ENCODE results near the gene SMIM3. TPM values are rescaled to one million over a fixed set of nuclear protein-coding genes. Genes with fewer than 3 reads are reported as not detected.
"Not testable (repeated sequence)": the region's sequence is repeated elsewhere in the genome, so short reads cannot be mapped to it uniquely, and the experiment has no call there.

SMIM3 gene, protein sequence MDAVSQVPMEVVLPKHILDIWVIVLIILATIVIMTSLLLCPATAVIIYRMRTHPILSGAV
- 21.6 TPM for polyA plus RNA-seq (ENCODE audit: insufficient read length)
- long read RNA-seq, donor 1, transcript SMIM3-201 (2 exons, 2,332 nt), result major isoform, 22 of 31 reads
- long read RNA-seq, donor 1, partial matches to known transcripts, result 9 of 31 reads
- long read RNA-seq, donor 1, other reads (novel, unspliced or antisense), result 0 of 31 reads
- long read RNA-seq, donor 2, transcript SMIM3-201 (2 exons, 2,332 nt), result major isoform, 19 of 27 reads
- long read RNA-seq, donor 2, partial matches to known transcripts, result 8 of 27 reads
- long read RNA-seq, donor 2, other reads (novel, unspliced or antisense), result 0 of 27 reads
- long read RNA-seq, donor 3, transcript SMIM3-201 (2 exons, 2,332 nt), result major isoform, 10 of 10 reads
- long read RNA-seq, donor 3, partial matches to known transcripts, result 0 of 10 reads
- long read RNA-seq, donor 3, other reads (novel, unspliced or antisense), result 0 of 10 reads
- long read RNA-seq, donor 4, partial matches to known transcripts, result 0 of 1 reads
- long read RNA-seq, donor 4, other reads (novel, unspliced or antisense), result 0 of 1 reads
- long read RNA-seq, donor 5, transcript SMIM3-201 (2 exons, 2,332 nt), result major isoform, 13 of 27 reads
- long read RNA-seq, donor 5, partial matches to known transcripts, result 14 of 27 reads
- long read RNA-seq, donor 5, other reads (novel, unspliced or antisense), result 0 of 27 reads
- long read RNA-seq, donor 6, transcript SMIM3-201 (2 exons, 2,332 nt), result major isoform, 12 of 13 reads
- long read RNA-seq, donor 6, partial matches to known transcripts, result 0 of 13 reads
- long read RNA-seq, donor 6, other reads (novel, unspliced or antisense), result 0 of 13 reads
- long read RNA-seq, donor 7, transcript SMIM3-201 (2 exons, 2,332 nt), result major isoform, 17 of 17 reads
- long read RNA-seq, donor 7, partial matches to known transcripts, result 0 of 17 reads
- long read RNA-seq, donor 7, other reads (novel, unspliced or antisense), result 0 of 17 reads
- long read RNA-seq, donor 8, transcript SMIM3-201 (2 exons, 2,332 nt), result major isoform, 7 of 7 reads
- long read RNA-seq, donor 8, partial matches to known transcripts, result 0 of 7 reads
- long read RNA-seq, donor 8, other reads (novel, unspliced or antisense), result 0 of 7 reads

GRCh38 chr5:150778517-150779396 is at the start of gene SMIM3:
SMIM3 (plus strand) TSS chr5:150778757; CDS start chr5:150795441, 16,684 bp downstream.
- no peak for DNase-seq

- no peak for DNase-seq
Measured at GRCh38 chr5:150729859-150730258, 48.7 kb upstream of the SMIM3 start.

GRCh38 chr5:150731669-150732242 is 46.8 kb upstream of the SMIM3 start:
- DNase-seq, result no peak

DNA sequence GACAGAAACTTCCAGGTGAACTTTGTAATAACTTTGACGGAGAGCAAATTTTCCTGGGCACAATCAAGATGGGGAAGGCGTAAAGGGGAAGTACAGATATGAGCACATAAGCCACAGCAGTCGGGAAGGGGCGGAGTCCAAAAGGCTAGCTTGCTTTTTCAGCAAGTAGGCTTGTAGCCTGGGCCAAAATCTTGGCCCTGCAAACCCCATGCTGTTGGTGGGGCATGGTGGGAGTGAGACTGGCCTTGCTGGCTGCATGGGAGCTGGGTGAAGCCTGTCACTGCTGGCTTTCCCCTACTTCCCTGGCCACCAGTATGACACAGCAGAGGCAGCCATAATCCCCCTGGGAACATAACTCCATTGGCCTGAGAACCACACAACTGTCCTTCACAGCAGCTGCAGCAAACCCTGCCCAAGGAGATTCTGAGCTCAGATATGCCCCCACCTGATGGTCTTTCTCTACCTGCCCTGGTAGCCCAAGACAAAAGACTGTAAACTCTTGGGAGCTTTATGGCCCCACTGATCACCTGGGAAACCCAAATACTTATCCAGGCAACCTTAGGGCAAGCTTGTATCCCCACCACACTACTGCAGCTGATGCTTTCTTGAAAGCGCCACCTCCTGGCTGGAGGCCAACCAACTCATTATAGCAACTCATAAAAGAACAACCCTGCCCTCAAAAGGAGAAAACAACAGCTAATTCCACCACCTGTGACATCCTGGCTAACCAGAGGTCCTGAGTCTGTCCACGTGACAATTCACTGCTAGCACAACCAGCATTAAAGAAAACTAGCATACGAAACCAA is 43.8 kb upstream of the SMIM3 start:
- no peak for DNase-seq

GRCh38 chr5:150738862-150739261 is 39.7 kb upstream of the SMIM3 start:
- no peak for DNase-seq

- DNase-seq, result no peak
Measured at GRCh38 chr5:150740992-150741391, 37.6 kb upstream of the SMIM3 start.

DNA sequence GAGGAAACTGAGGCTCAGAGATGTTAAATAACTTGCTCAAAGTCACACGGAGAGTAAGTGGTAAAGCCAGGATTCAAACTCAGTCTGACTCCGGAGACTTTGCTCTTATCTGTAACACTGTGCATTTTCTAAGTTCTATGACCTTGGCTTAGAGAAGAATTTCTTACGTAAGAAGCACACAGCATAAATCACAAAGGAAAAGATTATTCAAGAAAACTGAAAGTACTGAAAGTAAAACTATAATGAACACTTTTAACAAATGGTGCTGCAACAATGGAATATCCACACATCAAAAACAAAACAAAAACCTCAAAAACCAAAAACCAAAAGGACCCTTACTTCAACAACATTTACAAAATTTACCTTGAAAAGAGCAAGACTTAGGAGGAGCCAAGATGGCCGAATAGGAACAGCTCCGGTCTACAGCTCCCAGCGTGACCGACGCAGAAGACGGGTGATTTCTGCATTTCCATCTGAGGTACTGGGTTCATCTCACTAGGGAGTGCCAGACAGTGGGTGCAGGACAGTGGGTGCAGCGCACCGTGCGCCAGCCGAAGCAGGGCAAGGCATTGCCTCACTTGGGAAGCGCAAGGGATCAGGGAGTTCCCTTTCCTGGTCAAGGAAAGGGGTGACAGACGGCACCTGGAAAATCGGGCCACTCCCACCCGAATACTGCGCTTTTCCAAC is 36.0 kb upstream of the SMIM3 start:
- not testable (repeated sequence) for DNase-seq

DNA sequence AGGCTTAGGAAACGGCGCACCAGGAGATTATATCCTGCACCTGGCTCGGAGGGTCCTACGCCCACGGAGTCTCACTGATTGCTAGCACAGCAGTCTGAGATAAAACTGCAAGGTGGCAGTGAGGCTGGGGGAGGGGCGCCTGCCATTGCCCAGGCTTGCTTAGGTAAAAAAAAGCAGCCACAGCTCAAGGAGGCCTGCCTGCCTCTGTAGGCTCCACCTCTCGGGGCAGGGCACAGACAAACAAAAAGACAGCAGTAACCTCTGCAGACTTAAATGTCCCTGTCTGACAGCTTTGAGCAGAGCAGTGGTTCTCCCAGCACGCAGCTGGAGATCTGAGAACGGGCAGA is 35.4 kb upstream of the SMIM3 start:
- not testable (repeated sequence) for DNase-seq

GRCh38 chr5:150750469-150750868 is 28.1 kb upstream of the SMIM3 start:
- DNase-seq, result no peak

- DNase-seq, result no peak
Measured at GRCh38 chr5:150751096-150751891, 27.3 kb upstream of the SMIM3 start.

GRCh38 chr5:150753463-150753862 is 25.1 kb upstream of the SMIM3 start:
- no peak for DNase-seq

DNA sequence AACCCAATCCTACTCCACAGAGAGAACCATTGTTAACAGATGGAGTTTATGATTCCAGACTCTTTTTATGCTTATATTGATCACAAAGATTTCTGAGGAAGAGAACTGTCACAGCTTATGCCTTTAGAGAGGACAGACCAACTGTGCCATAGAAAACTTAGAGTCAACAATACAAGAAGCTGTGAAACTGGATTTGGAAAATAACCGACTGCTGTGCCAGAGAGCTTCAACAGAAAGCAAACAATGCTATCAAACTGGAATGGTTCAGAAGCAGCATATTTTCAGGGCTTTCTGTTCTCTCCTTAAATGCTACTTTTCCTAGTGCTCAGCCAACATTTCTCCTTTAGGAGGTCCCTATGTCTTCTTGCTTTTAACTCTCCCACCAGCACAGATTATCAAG is 24.7 kb upstream of the SMIM3 start:
- no peak for DNase-seq

DNA sequence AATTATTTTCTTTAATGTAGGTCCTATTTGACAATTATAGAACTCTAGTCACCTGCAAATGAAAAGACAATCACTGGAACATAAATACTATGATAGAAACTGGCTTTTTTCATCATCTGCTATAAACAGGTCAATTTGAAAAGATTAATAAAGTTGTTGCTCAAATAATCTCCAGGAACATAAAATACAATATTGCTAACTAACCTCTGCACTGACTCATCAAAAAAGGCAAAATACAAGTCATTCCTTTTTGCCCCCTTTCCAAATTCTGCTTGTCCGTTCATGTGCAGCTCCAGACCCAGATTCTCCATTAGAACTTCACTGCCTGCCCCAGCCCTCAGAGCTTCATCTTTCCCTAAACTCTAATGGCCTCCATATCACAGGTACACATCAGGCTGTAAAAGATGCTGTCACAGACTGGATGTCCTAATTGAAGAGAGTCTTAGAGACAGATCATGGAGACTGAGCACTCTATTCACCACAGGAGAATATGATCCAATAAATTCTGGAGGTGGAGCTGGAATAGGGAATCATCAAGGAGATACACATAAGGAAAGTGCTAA is 21.4 kb upstream of the SMIM3 start:
- DNase-seq, result no peak

GRCh38 chr5:150758203-150758530 is 20.4 kb upstream of the SMIM3 start:
- no peak for DNase-seq

DNA sequence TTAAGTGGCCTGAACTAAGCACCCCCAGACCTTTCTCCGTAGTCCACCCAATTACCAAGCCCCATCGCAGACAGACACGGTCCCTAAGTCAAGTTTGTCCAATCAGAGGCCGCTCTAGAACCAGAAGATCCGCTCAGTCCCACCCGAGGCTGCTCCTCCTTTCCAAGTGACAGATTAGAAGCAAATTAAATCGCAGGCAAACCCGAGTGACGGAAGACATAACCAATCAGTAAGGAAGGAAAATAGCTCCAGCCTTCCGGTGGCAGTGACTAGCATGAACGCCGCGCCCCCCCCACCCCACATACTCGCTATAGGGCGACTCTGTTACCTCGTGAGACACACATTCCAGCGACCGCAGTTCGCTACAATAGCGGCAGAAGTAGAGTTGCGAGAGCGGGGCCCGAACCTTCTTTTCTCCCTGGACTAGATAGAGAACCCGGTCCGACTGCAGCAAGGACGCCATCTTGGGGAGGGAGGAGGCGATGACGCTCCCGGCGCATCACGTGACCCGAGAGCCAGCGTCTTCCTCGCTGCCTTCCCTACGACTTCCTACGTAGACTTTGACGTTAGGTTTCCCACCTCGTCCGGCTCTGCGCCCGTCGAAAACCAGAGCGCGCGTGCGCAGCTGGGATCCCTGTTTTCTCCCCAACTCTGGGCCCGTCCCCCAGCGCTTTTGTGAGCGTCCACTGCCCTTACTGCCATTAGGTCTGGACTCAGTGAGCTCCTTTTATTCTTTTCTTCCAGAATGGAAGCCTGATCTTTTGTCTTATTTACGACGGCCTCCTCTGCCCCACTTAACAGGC is 19.8 kb upstream of the SMIM3 start, which contains the start of gene DCTN4:
Gene DCTN4 (minus strand): TSS at position 487 of the 803 bp plus-strand sequence. CDS start 24 bp downstream, at position 463.
- DNase-seq, result peak; percentile 99

- DNase-seq, result no peak
Measured at GRCh38 chr5:150759334-150759583, 19.3 kb upstream of the SMIM3 start.

DNA sequence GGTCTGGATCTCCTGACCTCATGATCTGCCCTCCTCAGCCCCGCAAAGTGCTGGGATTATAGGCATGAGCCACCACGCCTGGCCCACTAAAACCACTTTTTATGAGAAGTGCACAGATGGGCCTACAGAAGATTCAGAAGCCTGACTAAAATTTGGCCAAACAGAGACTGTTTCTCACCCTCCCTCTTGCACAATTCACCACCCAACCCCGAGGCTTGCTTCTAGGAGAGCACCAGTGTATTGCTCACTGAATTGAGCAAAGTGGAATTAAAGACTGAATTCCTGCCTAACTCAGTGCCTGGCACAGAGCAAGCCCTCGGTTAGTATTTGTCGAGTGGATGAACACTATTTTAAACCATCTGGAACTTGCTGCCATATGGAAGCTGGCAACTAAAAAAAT is 16.3 kb upstream of the SMIM3 start:
- DNase-seq, result no peak

All from left kidney (tissue), 8 donors.